ENCODE data around the gene CEP57L1. TPM values are rescaled to one million over a fixed set of nuclear protein-coding genes. Genes with fewer than 3 reads are reported as not detected.

The CEP57L1 gene
- total and polyA plus RNA-seq, 9 of the 15 experiments (the other 6 are each of a cell fraction or from before 2014, with no cell fraction given), result 39.4 to 88.6 (median 61.8) TPM

- Histone ChIP-seq H3K79me2 (ENCODE audit: control insufficient read depth, insufficient read depth, low read length) (peaks cover 45% of the 10 kb centered on the region), H3K4me1 (replicated peaks in 1 of 2; ENCODE audit: control insufficient read depth in 2 of 2, insufficient read depth in 2 of 2, low read length in 2 of 2) (peaks cover 0 to 7% of the 10 kb centered on the region in 2 experiments; a peak in 2 of 5 replicates), H3K9me3 (replicated peaks; ENCODE audit: control insufficient read depth, insufficient read depth, low read depth, low read length) (no peaks in the 10 kb centered on the region), H4K20me1 (replicated peaks; ENCODE audit: control insufficient read depth, insufficient read depth, low read length) (peaks cover 5% of the 10 kb centered on the region; the same call in 1 of the 2 replicates), H3K27me3 (ENCODE audit: control insufficient read depth in 2 of 2, insufficient read depth in 2 of 2, low read length in 2 of 2) (no peaks in the 10 kb centered on the region), H3K4me2 (ENCODE audit: insufficient read depth, low read length) (no peak overlapping the region), H3K9me1 (ENCODE audit: control insufficient read depth, insufficient read depth, low read length) (no peaks in the 10 kb centered on the region), H3K27ac (ENCODE audit: extremely low read depth, low read depth, low read length) (no peak overlapping the region), H3K9ac (ENCODE audit: insufficient read depth in 1 of 2, low read depth in 2 of 2, low read length in 2 of 2) (no peak overlapping the region), H3K36me3 (ENCODE audit: control insufficient read depth, insufficient read depth, low read length) (no peaks in the 10 kb centered on the region; the same call in 2 of the 3 replicates), H3K4me3 (no peak overlapping the region), H2AFZ (ENCODE audit: low read depth, low read length) (no peak overlapping the region)
- no peak for TF ChIP-seq XRCC3 (IDR thresholded peaks at IDR 0.05)
- TF ChIP-seq PRMT5 (CRISPR knock-in tag; IDR thresholded peaks at IDR 0.05), result no peak
- TF ChIP-seq SMARCB1 (IDR thresholded peaks at IDR 0.05; ENCODE audit: insufficient read length, low read depth), result no peak
- TF ChIP-seq MNT (conservative IDR thresholded peaks at IDR 0.05), result no peak
- TF ChIP-seq KDM5B (IDR thresholded peaks at IDR 0.05; ENCODE audit: insufficient replicate concordance, low read depth, low read length), result no peak
- TF ChIP-seq YY1 (IDR thresholded peaks at IDR 0.05; ENCODE audit: borderline replicate concordance in 1 of 3, control insufficient read depth in 1 of 3, extremely low read depth in 1 of 3, insufficient read depth in 3 of 3, insufficient read length in 1 of 3, insufficient replicate concordance in 2 of 3, low read depth in 1 of 3, low read length in 2 of 3), result no peak
- no peak for TF ChIP-seq SIN3B (IDR thresholded peaks at IDR 0.05; ENCODE audit: low read depth)
- TF ChIP-seq TAF15 (IDR thresholded peaks at IDR 0.05; ENCODE audit: low read depth, low read length), result no peak
- no peak for TF ChIP-seq ZZZ3 (IDR thresholded peaks at IDR 0.05)
- TF ChIP-seq GATAD2A (IDR thresholded peaks at IDR 0.05), result no peak
- TF ChIP-seq E2F5 (CRISPR knock-in tag; IDR thresholded peaks at IDR 0.05), result no peak
- TF ChIP-seq HMGN3 (IDR thresholded peaks at IDR 0.05; ENCODE audit: borderline replicate concordance, extremely low read depth, insufficient read length, low read depth, low read length), result no peak
- TF ChIP-seq CBX5 (IDR thresholded peaks at IDR 0.05; ENCODE audit: borderline replicate concordance, low read depth), result no peak
- no peak for TF ChIP-seq ZNF764 (CRISPR knock-in tag; IDR thresholded peaks at IDR 0.05; ENCODE audit: low read depth)
- POLR2A ChIA-PET, result no interaction called here
- CTCF ChIA-PET (ENCODE audit: low intra/inter-chr PET ratio), result no interaction called here
- intact Hi-C loops (cut with micrococcal nuclease) (no loop called here), in situ Hi-C loops (cut with MboI) (no loop called here)
- no peak for ATAC-seq
- 62% methylated on average over 1 of the region's 1 CpG for WGBS (ENCODE audit: insufficient coverage, low coverage, missing lambda C conversion rate)
- no peak for FAIRE-seq
- BruUV-seq (replicated peaks), result no TSS peak
- DNase-seq (ENCODE audit: extremely low read depth in 1 of 4, low spot score in 3 of 4), result no peak
Observed at GRCh38 chr6:109088995-109089394, 6.3 kb upstream of the CEP57L1 start.
